ENCODE data around the gene HDDC2.

The HDDC2 gene

DNA sequence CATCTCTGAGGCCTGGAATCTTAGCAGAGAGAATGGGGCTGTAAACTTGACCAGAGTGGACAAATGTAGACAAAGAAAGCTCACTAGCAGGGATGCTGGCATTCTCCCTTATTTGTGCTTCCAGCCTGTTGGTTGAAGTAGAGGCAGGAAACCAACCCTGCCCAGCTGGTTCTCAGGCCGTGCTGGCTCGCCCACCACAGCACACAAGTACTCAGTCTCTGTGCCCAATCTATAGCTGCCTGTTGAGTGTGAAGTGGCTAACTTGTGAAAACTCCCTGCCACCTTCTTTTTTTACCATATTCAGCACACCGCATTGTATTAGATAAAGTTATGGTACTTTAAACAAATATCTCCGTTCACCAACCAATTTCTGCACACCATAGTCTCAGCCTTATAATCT is 37.3 kb downstream of the HDDC2 start:
- H3K9me3 ChIP-seq (ENCODE audit: control insufficient read depth, insufficient read depth, low read length): no peaks in the 10 kb centered on the region
- no peaks in the 10 kb centered on the region for H3K9me2 ChIP-seq (replicated peaks; ENCODE audit: control insufficient read depth, low read length)
- TF ChIP-seq EZH2phosphoT487 (IDR thresholded peaks at IDR 0.05; ENCODE audit: borderline replicate concordance, low read length): no peak
- TF ChIP-seq, protein P1, sequence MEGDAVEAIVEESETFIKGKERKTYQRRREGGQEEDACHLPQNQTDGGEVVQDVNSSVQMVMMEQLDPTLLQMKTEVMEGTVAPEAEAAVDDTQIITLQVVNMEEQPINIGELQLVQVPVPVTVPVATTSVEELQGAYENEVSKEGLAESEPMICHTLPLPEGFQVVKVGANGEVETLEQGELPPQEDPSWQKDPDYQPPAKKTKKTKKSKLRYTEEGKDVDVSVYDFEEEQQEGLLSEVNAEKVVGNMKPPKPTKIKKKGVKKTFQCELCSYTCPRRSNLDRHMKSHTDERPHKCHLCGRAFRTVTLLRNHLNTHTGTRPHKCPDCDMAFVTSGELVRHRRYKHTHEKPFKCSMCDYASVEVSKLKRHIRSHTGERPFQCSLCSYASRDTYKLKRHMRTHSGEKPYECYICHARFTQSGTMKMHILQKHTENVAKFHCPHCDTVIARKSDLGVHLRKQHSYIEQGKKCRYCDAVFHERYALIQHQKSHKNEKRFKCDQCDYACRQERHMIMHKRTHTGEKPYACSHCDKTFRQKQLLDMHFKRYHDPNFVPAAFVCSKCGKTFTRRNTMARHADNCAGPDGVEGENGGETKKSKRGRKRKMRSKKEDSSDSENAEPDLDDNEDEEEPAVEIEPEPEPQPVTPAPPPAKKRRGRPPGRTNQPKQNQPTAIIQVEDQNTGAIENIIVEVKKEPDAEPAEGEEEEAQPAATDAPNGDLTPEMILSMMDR (IDR thresholded peaks at IDR 0.05; ENCODE audit: low read depth, low read length, poor library complexity, severe bottlenecking): no peak
- H3K4me2 ChIP-seq (ENCODE audit: low read length): no peak overlapping the region
- no peak overlapping the region for H3K27ac ChIP-seq (ENCODE audit: low read depth, low read length)
- H3K27me3 ChIP-seq (ENCODE audit: control insufficient read depth, low read length): no peaks in the 10 kb centered on the region
- H3K4me1 ChIP-seq (ENCODE audit: control insufficient read depth, low read length): no peaks in the 10 kb centered on the region
- H3K4me3 ChIP-seq (ENCODE audit: low read length): no peak overlapping the region
- no peaks in the 10 kb centered on the region for H4K20me1 ChIP-seq (ENCODE audit: control insufficient read depth, insufficient read depth, low read depth, low read length)
- no peaks in the 10 kb centered on the region for H3K79me2 ChIP-seq (ENCODE audit: control insufficient read depth, low read length)
- H3F3A ChIP-seq (ENCODE audit: control insufficient read depth, insufficient read depth): no peaks in the 10 kb centered on the region
- H3K36me3 ChIP-seq (ENCODE audit: control insufficient read depth, low read length): no peaks in the 10 kb centered on the region

DNA sequence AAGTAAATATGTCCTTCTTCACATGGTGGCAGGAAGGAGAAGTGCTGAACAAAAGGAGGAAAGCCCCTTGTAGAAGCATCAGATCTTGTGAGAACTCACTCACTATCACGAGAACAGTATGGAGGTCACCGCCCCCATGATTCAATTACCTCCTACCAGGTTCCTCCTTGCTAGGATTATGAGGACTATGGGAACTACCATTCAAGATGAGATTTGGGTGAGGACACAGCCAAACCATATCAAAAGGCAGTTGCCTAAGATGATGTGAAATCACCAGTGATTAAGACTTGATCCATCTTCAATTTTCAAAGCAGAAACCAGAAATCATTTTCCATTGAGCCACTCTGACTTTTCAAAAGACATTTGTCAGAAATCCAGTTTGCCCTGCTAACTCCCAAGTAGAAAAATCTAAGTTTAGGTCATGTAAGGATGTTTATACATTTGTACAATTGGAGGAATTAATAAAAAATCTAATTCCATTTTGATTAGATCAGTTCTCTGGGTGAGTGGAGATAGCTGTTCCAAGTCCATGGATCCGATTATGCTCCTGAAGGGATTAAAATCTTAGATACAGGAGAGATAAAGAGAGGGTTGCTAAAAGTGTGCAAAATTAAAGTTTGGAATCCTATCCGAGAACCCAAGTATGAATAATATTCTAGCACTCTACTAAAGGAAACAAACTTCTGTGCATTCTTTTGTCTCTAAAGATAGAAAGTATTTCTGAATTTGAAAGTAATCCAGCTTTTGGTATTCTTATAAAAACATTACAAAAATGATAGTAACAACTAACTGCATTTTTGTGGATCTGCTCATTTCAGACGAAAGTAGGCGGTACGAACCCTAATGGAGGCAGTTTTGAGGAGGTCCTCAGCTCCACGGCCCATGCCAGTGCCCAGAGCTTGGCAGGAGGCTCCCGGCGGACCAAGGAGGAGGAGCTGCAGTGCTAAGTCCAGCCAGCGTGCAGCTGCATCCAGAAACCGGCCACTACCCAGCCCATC is 39.5 kb downstream of the HDDC2 start:
- no peak overlapping the region for H3K27ac ChIP-seq (ENCODE audit: low read depth, low read length)

DNA sequence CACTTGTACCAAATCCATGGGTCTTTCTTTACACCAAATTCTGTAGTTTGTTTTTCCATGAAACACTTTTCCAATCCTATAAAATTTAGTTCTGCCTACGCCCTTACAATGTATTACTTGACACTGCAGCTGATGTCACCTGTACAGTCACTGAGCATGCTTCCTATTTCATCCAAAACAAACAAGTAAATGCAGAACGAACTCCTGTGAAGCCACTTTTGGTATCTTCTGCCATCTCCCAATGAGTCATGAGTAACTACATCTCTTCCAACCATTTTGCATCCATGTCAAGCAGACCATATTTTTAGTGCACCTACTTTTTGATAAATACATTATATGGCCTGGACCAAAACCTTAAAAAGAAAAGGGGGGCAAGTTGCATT is 42.4 kb downstream of the HDDC2 start:
- H3K27me3 ChIP-seq (ENCODE audit: control insufficient read depth, low read length): no peaks in the 10 kb centered on the region
- H3K27ac ChIP-seq (ENCODE audit: low read depth, low read length): no peak overlapping the region
- no peaks in the 10 kb centered on the region for H3K4me1 ChIP-seq (ENCODE audit: control insufficient read depth, low read length)
- no peaks in the 10 kb centered on the region for H3K9me2 ChIP-seq (replicated peaks; ENCODE audit: control insufficient read depth, low read length)
- H4K20me1 ChIP-seq (ENCODE audit: control insufficient read depth, insufficient read depth, low read depth, low read length): no peaks in the 10 kb centered on the region
- no peaks in the 10 kb centered on the region for H3F3A ChIP-seq (ENCODE audit: control insufficient read depth, insufficient read depth)
- H3K9me3 ChIP-seq (ENCODE audit: control insufficient read depth, insufficient read depth, low read length): no peaks in the 10 kb centered on the region
- no peaks in the 10 kb centered on the region for H3K79me2 ChIP-seq (ENCODE audit: control insufficient read depth, low read length)
- H3K36me3 ChIP-seq (ENCODE audit: control insufficient read depth, low read length): no peaks in the 10 kb centered on the region
- H3K4me2 ChIP-seq (ENCODE audit: low read length): no peak overlapping the region
- H3K4me3 ChIP-seq (ENCODE audit: low read length): no peak overlapping the region
- no peak for TF ChIP-seq EZH2phosphoT487 (IDR thresholded peaks at IDR 0.05; ENCODE audit: borderline replicate concordance, low read length)
- TF ChIP-seq, protein P1 (IDR thresholded peaks at IDR 0.05; ENCODE audit: low read depth, low read length, poor library complexity, severe bottlenecking): no peak

More for the DNA sequence above, 39.5 kb downstream of the HDDC2 start:
- TF ChIP-seq, protein P1 (IDR thresholded peaks at IDR 0.05; ENCODE audit: low read depth, low read length, poor library complexity, severe bottlenecking): no peak
- no peak for TF ChIP-seq EZH2phosphoT487 (IDR thresholded peaks at IDR 0.05; ENCODE audit: borderline replicate concordance, low read length)
- no peaks in the 10 kb centered on the region for H3K9me3 ChIP-seq (ENCODE audit: control insufficient read depth, insufficient read depth, low read length)
- no peaks in the 10 kb centered on the region for H3K27me3 ChIP-seq (ENCODE audit: control insufficient read depth, low read length)
- H3K4me2 ChIP-seq (ENCODE audit: low read length): no peak overlapping the region
- no peaks in the 10 kb centered on the region for H3K9me2 ChIP-seq (replicated peaks; ENCODE audit: control insufficient read depth, low read length)
- H3K4me1 ChIP-seq (ENCODE audit: control insufficient read depth, low read length): no peaks in the 10 kb centered on the region
- no peak overlapping the region for H3K4me3 ChIP-seq (ENCODE audit: low read length)
- no peaks in the 10 kb centered on the region for H3K79me2 ChIP-seq (ENCODE audit: control insufficient read depth, low read length)
- no peaks in the 10 kb centered on the region for H3F3A ChIP-seq (ENCODE audit: control insufficient read depth, insufficient read depth)
- H4K20me1 ChIP-seq (ENCODE audit: control insufficient read depth, insufficient read depth, low read depth, low read length): no peaks in the 10 kb centered on the region
- H3K36me3 ChIP-seq (ENCODE audit: control insufficient read depth, low read length): no peaks in the 10 kb centered on the region
